K562 (cell line): Measurements from ENCODE around the gene ERICH6B. TPM values are rescaled to one million over a fixed set of nuclear protein-coding genes. Genes with fewer than 3 reads are reported as not detected.

Experiments used
- ATAC-seq: fragments of 200-7000 bp; cut with Tn5 transposase; 3 replicates; pipeline ENCODE4 v1.9.1; 2020; ENCODE audit warnings: moderate library complexity
- BruUV-seq: library from RNA; stranded (reverse); fragments of 400-500 nt; replicated peaks from 2 replicates; lab custom pipeline; 2021; lab: Mats Ljungman, UMichigan
- CTCF ChIA-PET: fragments of 300-600 bp; formaldehyde crosslinking; extraction: SDS; loops from one replicate; lab custom pipeline; 2021; ENCODE audit warnings: low intra/inter-chr PET ratio; lab: Yijun Ruan, JAX
- POLR2A ChIA-PET: fragments of 300-600, 350-650 bp; sonication (Branson Sonifier 250); formaldehyde crosslinking; extraction: SDS; loops from one replicate; lab custom pipeline; 2021; ENCODE audit warnings: antibody characterized with exemption, inconsistent platforms; lab: Yijun Ruan, JAX
- DNase-seq, 4 experiments: peaks; one replicate each; pipeline versions ENCODE4 v3.0.0 to v3.0.0-alpha.2; 2011 to 2018; ENCODE audit warnings: low spot score in 3 of 4, mixed read lengths in 3 of 4; ENCODE audit errors: extremely low read depth in 1 of 4
- FAIRE-seq: peaks from 2 replicates; lab custom pipeline; 2011; peaks lifted over from hg19 to GRCh38; lab: Jason Lieb, UNC
- H2AFZ ChIP-seq: 2 replicates; pipeline ENCODE4 v1.6.0; 2011; ENCODE audit warnings: low read depth, low read length, control low read depth, inconsistent platforms
- H3K27ac ChIP-seq: fragments of 200-600 bp; 3 replicates; pipeline ENCODE4 v1.8.0; 2011; ENCODE audit warnings: low read depth, mild to moderate bottlenecking, control low read depth, inconsistent platforms, low read length, moderate library complexity, mixed read lengths; ENCODE audit errors: extremely low read depth
- H3K27me3 ChIP-seq, 2 experiments: fragments of 300-600 bp in 1 of 2; 2 replicates in 1 of 2; 3 replicates in 1 of 2; pipeline versions ENCODE4 v1.6.0 to v1.8.0; 2011; ENCODE audit warnings: inconsistent platforms in 2 of 2, low read length in 2 of 2, mild to moderate bottlenecking in 1 of 2, mixed read lengths in 1 of 2, moderate library complexity in 1 of 2; ENCODE audit not compliant: control insufficient read depth in 2 of 2, insufficient read depth in 2 of 2
- H3K36me3 ChIP-seq: fragments of 300-600 bp; 3 replicates; pipeline ENCODE4 v1.8.0; 2011; ENCODE audit warnings: mild to moderate bottlenecking, low read length, inconsistent platforms; ENCODE audit not compliant: control insufficient read depth, insufficient read depth
- H3K4me1 ChIP-seq, 2 experiments: fragments of 200-600 bp in 1 of 2; replicated peaks in 1 of 2; 2 replicates in 1 of 2; 3 replicates in 1 of 2; pipeline versions ENCODE4 v1.5.1 to v1.8.0; 2011; ENCODE audit warnings: inconsistent platforms in 2 of 2, low read length in 2 of 2, mild to moderate bottlenecking in 1 of 2, mixed read lengths in 1 of 2, moderate library complexity in 1 of 2; ENCODE audit not compliant: control insufficient read depth in 2 of 2, insufficient read depth in 2 of 2
- H3K4me2 ChIP-seq: 2 replicates; pipeline ENCODE4 v1.6.1; 2011; ENCODE audit warnings: low read length, control low read depth, inconsistent platforms, mixed read lengths; ENCODE audit not compliant: insufficient read depth
- H3K4me3 ChIP-seq: fragments of 200-600 bp; sonication (generic), shearing (Covaris generic); 2 replicates; pipeline ENCODE4 v1.5.1; 2016; ENCODE audit warnings: control low read depth, inconsistent platforms
- H3K79me2 ChIP-seq: fragments of 200-600 bp; 3 replicates; pipeline ENCODE4 v1.8.0; 2011; ENCODE audit warnings: low read length, inconsistent platforms; ENCODE audit not compliant: control insufficient read depth, insufficient read depth
- H3K9ac ChIP-seq, 2 experiments: 2 replicates each; pipeline versions ENCODE4 v1.6.0 to v1.6.1; 2011; ENCODE audit warnings: low read depth in 2 of 2, low read length in 2 of 2, control low read depth in 1 of 2, inconsistent platforms in 1 of 2, mild to moderate bottlenecking in 1 of 2, mixed read lengths in 1 of 2; ENCODE audit not compliant: insufficient read depth in 1 of 2
- H3K9me1 ChIP-seq: one replicate; pipeline ENCODE4 v1.6.0; 2011; ENCODE audit warnings: inconsistent platforms, mild to moderate bottlenecking, low read length, moderate library complexity; ENCODE audit not compliant: control insufficient read depth, insufficient read depth
- H3K9me3 ChIP-seq: replicated peaks from 2 replicates; pipeline ENCODE4 v1.5.1; 2011; ENCODE audit warnings: low read depth, low read length, inconsistent platforms; ENCODE audit not compliant: control insufficient read depth, insufficient read depth
- H4K20me1 ChIP-seq: replicated peaks from 2 replicates; pipeline ENCODE4 v1.6.1; 2011; ENCODE audit warnings: low read length, inconsistent platforms, mixed read lengths; ENCODE audit not compliant: control insufficient read depth, insufficient read depth
- CREB1 ChIP-seq, 2 experiments: sonication (generic) in 1 of 2; formaldehyde crosslinking in 1 of 2; IDR thresholded peaks; 2 replicates each; pipeline versions ENCODE4 v1.6.1 to v1.8.0; 2012 to 2022; ENCODE audit warnings: inconsistent platforms in 1 of 2, mild to moderate bottlenecking in 1 of 2, missing genetic modification reagents in 1 of 2, moderate library complexity in 1 of 2
- HMGN3 ChIP-seq: IDR thresholded peaks from 2 replicates; pipeline ENCODE4 v1.6.1; 2011; ENCODE audit warnings: borderline replicate concordance, low read depth, mild to moderate bottlenecking, mixed read lengths, low read length; ENCODE audit not compliant: insufficient read length; ENCODE audit errors: extremely low read depth
- MCM7 ChIP-seq, 2 experiments: fragments of 450-650 bp; IDR thresholded peaks; 2 replicates each; pipeline ENCODE4 v1.6.1; 2016 to 2018
- MYNN ChIP-seq, 2 experiments: sonication (generic); formaldehyde crosslinking in 1 of 2; IDR thresholded peaks; 2 replicates each; pipeline versions ENCODE4 v1.5.0 to v1.6.1; 2016 to 2020; ENCODE audit warnings: antibody characterized with exemption in 1 of 2, missing genetic modification reagents in 1 of 2
- NFIX ChIP-seq: fragments of 250-450 bp; sonication (Bioruptor Pico); IDR thresholded peaks from 2 replicates; pipeline ENCODE4 v1.4.0; 2020; ENCODE audit warnings: low read depth, mild to moderate bottlenecking, moderate library complexity
- NONO ChIP-seq, 2 experiments: fragments of 200-400 bp in 1 of 2; fragments of 450-650 bp in 1 of 2; formaldehyde crosslinking in 1 of 2; IDR thresholded peaks; 2 replicates each; pipeline ENCODE4 v1.6.1; 2017; ENCODE audit warnings: low read depth in 2 of 2, mild to moderate bottlenecking in 2 of 2, moderate library complexity in 2 of 2, low read length in 1 of 2
- NR2F6 ChIP-seq: fragments of 450-650 bp; formaldehyde crosslinking; IDR thresholded peaks from 2 replicates; pipeline ENCODE4 v1.4.0; 2020; ENCODE audit warnings: mild to moderate bottlenecking
- PCBP1 ChIP-seq: fragments of 200-400 bp; formaldehyde crosslinking; IDR thresholded peaks from 2 replicates; pipeline ENCODE4 v1.6.1; 2018; ENCODE audit warnings: mild to moderate bottlenecking, low read depth, low read length; ENCODE audit not compliant: poor library complexity, severe bottlenecking
- PHF20 ChIP-seq: fragments of 450-650 bp; IDR thresholded peaks from 2 replicates; pipeline ENCODE4 v1.6.1; 2018; ENCODE audit not compliant: partially characterized antibody
- ZC3H11A ChIP-seq: IDR thresholded peaks from 2 replicates; pipeline ENCODE4 v1.6.1; 2012; ENCODE audit warnings: low read depth, low read length, improper control_type of control experiment
- ZFP30 ChIP-seq: fragments of 250-450 bp; sonication (Bioruptor Pico); IDR thresholded peaks from 2 replicates; pipeline ENCODE4 v1.8.0; 2022; ENCODE audit warnings: moderate library complexity, mild to moderate bottlenecking, inconsistent platforms, borderline replicate concordance
- ZNF134 ChIP-seq: fragments of 250-450 bp; sonication (Bioruptor Pico); conservative IDR thresholded peaks from 2 replicates; pipeline ENCODE4 v1.4.0; 2020
- ZNF253 ChIP-seq: fragments of 250-450 bp; sonication (Bioruptor Pico); conservative IDR thresholded peaks from 2 replicates; pipeline ENCODE4 v1.6.1; 2021; ENCODE audit warnings: mild to moderate bottlenecking
- ZNF764 ChIP-seq: fragments of 250-450 bp; sonication (Bioruptor Pico); IDR thresholded peaks from 2 replicates; pipeline ENCODE4 v1.4.0; 2020; ENCODE audit warnings: low read depth, mild to moderate bottlenecking, moderate library complexity
- WGBS: fragments of 100-300 bp; shearing (Covaris generic); methylation state at CpG from one replicate; pipeline ENCODE4 v1.1.6; 2016; ENCODE audit warnings: low coverage, mixed read lengths; ENCODE audit not compliant: insufficient coverage; ENCODE audit errors: missing lambda C conversion rate; 5-methylcytosine and 5-hydroxymethylcytosine counted together
- in situ Hi-C: fragments of 300-500 bp; cut with MboI; formaldehyde crosslinking; loops from 4 replicates; pipeline ENCODE4 v1.15.0; 2018; ENCODE audit warnings: inconsistent platforms, mixed read lengths
- intact Hi-C: fragments of 100-400 bp; cut with micrococcal nuclease; formaldehyde crosslinking; loops from 2 replicates; pipeline ENCODE4 v1.14.2; 2022
- polyA plus RNA-seq, 8 experiments: library from polyadenylated mRNA; depleted of rRNA in 4 of 8; stranded (reverse) in 5 of 8; unstranded in 3 of 8; fragments of >200 nt; fragmentation: Nextera tagmentation in 2 of 8; fragmentation: Illumina TruSeq in 1 of 8; extraction: Ambion mirVana in 2 of 8; extraction: Trizol in 1 of 8; gene quantifications; 2 replicates each; pipeline versions ENCODE4 v1.2.1 to v1.2.3, GENCODE V29; 2011 to 2014; ENCODE audit warnings: inconsistent platforms in 1 of 8, missing spikeins in 1 of 8
- total RNA-seq, 7 experiments: library from RNA; depleted of rRNA in 6 of 7; stranded (reverse); fragments of >200 nt in 6 of 7; fragmentation: Illumina TruSeq in 2 of 7; extraction: Trizol in 2 of 7; gene quantifications; 2 replicates each; pipeline versions ENCODE4 v1.2.1 to v1.2.3, GENCODE V29; 2011 to 2021; ENCODE audit warnings: low replicate concordance in 1 of 7
- TF ChIP-seq, protein P1 (sequence below): fragments of 150-350 bp; IDR thresholded peaks from 2 replicates; pipeline ENCODE4 v1.6.1; 2014; ENCODE audit warnings: low read depth, mild to moderate bottlenecking, low read length, borderline replicate concordance
- TF ChIP-seq, protein P2 (sequence below), 2 experiments: IDR thresholded peaks in 1 of 2; conservative IDR thresholded peaks in 1 of 2; 2 replicates each; pipeline ENCODE4 v1.6.1; 2016; ENCODE audit warnings: low read depth in 2 of 2, mild to moderate bottlenecking in 1 of 2, missing compliant biosample characterization in 1 of 2, missing genetic modification characterization in 1 of 2, moderate library complexity in 1 of 2

Gene ERICH6B
- total and polyA plus RNA-seq, 9 of the 15 experiments (the other 6 are each of a cell fraction or from before 2014, with no cell fraction given), result not detected

- no peaks in the 10 kb centered on the region for H3K79me2 ChIP-seq
- no peak overlapping the region for H3K9ac ChIP-seq
- H3K4me3 ChIP-seq, result no peak overlapping the region
- DNase-seq (no peak), FAIRE-seq (no peak), ATAC-seq (no peak)
- no peaks in the 10 kb centered on the region for H3K36me3 ChIP-seq
- no peaks in the 10 kb centered on the region for H3K27me3 ChIP-seq
- H3K27ac ChIP-seq, result no peak overlapping the region
- BruUV-seq, result no TSS peak
- no peak overlapping the region for H3K4me2 ChIP-seq
- no peaks in the 10 kb centered on the region for H3K9me1 ChIP-seq
- H2AFZ ChIP-seq, result no peak overlapping the region
- no peak for TF ChIP-seq NFIX (CRISPR knock-in tag)
- TF ChIP-seq MCM7 (IDR thresholded peaks at IDR 0.05), result no peak
- TF ChIP-seq ZFP30 (CRISPR knock-in tag), result no peak
- TF ChIP-seq, protein P1, sequence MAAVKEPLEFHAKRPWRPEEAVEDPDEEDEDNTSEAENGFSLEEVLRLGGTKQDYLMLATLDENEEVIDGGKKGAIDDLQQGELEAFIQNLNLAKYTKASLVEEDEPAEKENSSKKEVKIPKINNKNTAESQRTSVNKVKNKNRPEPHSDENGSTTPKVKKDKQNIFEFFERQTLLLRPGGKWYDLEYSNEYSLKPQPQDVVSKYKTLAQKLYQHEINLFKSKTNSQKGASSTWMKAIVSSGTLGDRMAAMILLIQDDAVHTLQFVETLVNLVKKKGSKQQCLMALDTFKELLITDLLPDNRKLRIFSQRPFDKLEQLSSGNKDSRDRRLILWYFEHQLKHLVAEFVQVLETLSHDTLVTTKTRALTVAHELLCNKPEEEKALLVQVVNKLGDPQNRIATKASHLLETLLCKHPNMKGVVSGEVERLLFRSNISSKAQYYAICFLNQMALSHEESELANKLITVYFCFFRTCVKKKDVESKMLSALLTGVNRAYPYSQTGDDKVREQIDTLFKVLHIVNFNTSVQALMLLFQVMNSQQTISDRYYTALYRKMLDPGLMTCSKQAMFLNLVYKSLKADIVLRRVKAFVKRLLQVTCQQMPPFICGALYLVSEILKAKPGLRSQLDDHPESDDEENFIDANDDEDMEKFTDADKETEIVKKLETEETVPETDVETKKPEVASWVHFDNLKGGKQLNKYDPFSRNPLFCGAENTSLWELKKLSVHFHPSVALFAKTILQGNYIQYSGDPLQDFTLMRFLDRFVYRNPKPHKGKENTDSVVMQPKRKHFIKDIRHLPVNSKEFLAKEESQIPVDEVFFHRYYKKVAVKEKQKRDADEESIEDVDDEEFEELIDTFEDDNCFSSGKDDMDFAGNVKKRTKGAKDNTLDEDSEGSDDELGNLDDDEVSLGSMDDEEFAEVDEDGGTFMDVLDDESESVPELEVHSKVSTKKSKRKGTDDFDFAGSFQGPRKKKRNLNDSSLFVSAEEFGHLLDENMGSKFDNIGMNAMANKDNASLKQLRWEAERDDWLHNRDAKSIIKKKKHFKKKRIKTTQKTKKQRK, result no peak
- TF ChIP-seq MYNN (IDR thresholded peaks at IDR 0.05), result no peak
- no peak for TF ChIP-seq MYNN (CRISPR knock-in tag; IDR thresholded peaks at IDR 0.05)
- no peak for TF ChIP-seq PCBP1
- TF ChIP-seq, protein P2, sequence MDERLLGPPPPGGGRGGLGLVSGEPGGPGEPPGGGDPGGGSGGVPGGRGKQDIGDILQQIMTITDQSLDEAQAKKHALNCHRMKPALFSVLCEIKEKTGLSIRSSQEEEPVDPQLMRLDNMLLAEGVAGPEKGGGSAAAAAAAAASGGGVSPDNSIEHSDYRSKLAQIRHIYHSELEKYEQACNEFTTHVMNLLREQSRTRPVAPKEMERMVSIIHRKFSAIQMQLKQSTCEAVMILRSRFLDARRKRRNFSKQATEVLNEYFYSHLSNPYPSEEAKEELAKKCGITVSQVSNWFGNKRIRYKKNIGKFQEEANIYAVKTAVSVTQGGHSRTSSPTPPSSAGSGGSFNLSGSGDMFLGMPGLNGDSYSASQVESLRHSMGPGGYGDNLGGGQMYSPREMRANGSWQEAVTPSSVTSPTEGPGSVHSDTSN (CRISPR knock-in tag; IDR thresholded peaks at IDR 0.05; ENCODE audit: low read depth), result no peak
- TF ChIP-seq, protein P2 (tag; conservative IDR thresholded peaks at IDR 0.05; ENCODE audit: low read depth), result no peak
- no peak for TF ChIP-seq NR2F6 (CRISPR knock-in tag)
- no peak for TF ChIP-seq NONO (IDR thresholded peaks at IDR 0.05; ENCODE audit: low read depth in 2 of 2, low read length in 1 of 2)
- TF ChIP-seq HMGN3, result no peak
- TF ChIP-seq ZNF764 (CRISPR knock-in tag), result no peak
- no peak for TF ChIP-seq ZNF134 (CRISPR knock-in tag)
- TF ChIP-seq PHF20, result no peak
- no peak for TF ChIP-seq ZNF253 (CRISPR knock-in tag)
- no peak for TF ChIP-seq CREB1 (IDR thresholded peaks at IDR 0.05)
- no peak for TF ChIP-seq CREB1 (CRISPR knock-in tag; IDR thresholded peaks at IDR 0.05)
- TF ChIP-seq ZC3H11A, result no peak
- ChIA-PET POLR2A (no interaction called here), CTCF (no interaction called here)
- WGBS, result 0% methylated on average over 5 of the region's 5 CpGs
- no peaks in the 10 kb centered on the region for H4K20me1 ChIP-seq
- intact Hi-C loops (no loop called here), in situ Hi-C loops (no loop called here)
- no peaks in the 10 kb centered on the region for H3K9me3 ChIP-seq
- H3K4me1 ChIP-seq, result no peaks in the 10 kb centered on the region
Measured at GRCh38 chr13:45658586-45659235, 43.2 kb upstream of the ERICH6B start.
